Stimulated activated CD8-positive, alpha-beta memory T cell treated with anti-CD3 and anti-CD28 coated beads, Interleukin-4, amount 100 ng/mL, for 1 hour (primary cell): Measurements from ENCODE around the gene MAGIX.

Experiments
- DNase-seq, 2 donors: peaks; one replicate each; pipeline ENCODE4 v3.0.0-alpha.2; 2020; ENCODE audit warnings: low read depth in 2 of 2, low spot score in 1 of 2

MAGIX gene

DNA sequence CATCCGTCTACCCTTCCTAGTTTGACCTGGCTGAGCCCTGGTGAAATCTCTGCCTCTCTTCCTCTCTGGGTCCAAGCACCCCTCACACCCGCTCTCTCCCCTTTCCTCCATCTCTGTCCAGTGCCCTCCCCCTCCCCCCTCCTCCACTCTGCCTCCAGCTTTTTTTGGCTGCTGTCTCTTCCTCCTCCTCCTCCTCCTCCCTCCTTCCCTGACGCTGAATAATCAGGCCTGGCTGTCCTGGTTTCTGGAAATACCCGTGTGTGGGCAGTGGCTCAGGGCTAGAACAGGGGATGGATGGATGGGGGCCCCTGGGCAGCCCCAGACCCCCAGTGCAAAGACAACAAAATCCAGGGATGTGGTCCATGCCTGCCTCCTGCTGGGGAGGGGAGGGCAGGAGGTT is 42.2 kb downstream of the MAGIX start:
- DNase-seq: no peak

DNA sequence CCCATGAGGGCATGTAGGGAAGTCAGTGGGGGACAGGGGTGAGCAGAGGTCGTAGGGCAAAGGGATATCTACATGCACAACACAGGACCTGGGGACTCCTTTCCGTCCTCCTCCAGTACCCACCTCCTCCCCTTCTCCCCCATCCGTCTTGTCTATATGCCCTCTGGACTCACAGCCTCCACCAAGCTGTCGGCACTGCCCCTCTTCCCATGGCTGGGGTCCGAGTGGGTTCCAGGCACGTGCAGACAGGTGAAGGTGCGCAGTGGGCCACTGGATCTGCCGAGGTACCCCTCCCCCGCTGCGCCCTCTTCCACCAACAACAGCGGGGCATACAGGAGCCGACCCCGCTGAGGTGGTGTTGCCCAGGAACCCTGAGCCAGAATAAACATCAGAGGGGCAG is 42.9 kb downstream of the MAGIX start:
- no peak for DNase-seq

DNA sequence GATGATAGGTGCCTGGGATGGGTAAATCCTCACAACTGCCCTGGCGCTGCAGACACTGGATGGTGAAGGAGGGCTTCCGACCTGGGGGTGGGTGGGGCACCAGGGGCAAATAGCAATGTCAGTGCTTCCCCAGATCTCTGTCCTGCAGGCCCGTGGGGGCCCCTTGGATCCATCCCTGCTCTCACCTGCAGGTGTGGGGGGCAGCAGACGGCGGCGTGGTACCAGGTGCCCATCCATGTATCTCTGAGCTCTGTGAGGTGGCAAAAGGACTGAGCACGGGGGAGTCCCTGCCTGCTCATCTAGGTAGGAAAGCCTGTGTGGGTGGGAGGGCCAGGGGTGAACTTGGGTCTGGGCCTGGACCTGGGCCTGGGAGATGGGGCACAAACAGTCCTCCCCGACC is 44.0 kb downstream of the MAGIX start:
- no peak for DNase-seq

DNA sequence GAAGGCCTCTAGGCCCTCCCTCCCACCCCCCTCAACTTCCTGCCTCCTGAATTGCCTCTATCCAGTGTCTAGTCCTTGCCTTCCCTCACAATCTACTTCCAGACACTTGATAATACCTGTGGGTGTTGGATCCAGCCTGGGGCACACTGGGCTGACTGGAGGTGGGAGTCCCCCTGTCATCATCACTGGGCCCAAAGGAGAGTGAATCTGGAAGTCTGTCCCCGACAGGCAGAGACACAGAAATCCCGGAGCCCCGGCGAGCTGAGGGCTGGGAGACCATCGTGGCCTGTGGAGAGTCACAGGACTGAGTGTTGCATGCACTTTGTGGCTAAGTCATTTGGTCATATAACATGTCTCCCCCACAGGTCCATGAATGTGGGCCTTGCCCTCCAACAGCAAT is 45.8 kb downstream of the MAGIX start:
- no peak for DNase-seq

DNA sequence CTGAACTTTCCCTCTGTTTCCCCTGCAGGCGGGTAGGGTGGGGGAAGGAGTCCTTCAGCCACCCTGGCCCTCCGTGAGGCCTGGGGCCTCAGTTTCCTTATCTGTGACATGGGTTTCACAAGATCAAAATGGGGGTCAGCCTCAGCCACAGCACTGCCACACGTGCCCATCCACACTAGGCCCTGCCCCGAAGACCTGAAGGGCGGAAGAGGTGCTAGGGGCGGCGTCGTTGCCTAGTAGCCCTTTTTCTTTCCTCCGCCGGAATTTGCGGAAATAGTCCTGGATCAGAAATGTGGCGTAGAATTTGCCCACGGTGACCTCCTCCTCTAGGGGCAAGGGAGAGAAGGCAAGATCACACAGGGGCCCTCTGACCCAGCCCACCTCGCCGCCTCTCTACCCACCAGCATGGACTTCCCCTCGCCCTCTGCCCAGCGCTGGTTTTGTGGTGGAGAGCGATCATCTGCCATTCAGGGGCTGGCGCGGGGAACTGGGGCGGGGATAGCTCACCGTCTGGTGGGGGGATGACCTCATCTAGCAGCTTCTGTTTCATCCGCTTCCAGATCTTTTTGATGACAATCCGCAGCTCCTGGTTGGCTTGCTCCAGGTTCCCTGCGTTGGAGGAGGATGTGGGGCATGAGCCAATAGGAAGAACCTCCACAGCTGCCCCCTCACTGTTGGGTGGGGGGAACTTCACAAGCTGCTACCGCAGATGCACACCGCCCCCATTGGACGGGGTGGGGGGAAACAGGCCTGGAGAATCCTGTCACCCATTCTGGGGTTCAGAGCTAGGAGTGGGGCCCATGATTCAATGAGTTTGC is 47.1 kb downstream of the MAGIX start:
- no peak for DNase-seq

DNA sequence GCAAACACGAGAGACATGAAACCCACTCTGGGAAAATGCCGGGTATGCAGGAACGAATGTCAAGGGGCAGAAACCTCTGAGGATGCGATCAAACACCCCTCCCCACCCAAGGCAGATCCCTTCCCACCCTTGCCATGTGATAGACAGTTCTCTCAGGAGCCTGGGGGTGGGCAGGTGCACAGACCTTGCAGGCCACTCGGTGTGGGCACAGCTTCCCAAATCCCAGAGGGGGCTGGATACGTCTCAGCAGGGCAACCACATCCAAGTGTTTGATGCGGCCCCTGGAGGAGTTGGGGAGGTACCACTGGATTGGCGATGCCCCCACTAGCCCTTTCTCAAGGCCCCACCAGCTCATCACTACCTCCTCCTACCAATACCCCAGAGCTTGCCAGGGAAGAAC is 47.8 kb downstream of the MAGIX start:
- no peak for DNase-seq

DNA sequence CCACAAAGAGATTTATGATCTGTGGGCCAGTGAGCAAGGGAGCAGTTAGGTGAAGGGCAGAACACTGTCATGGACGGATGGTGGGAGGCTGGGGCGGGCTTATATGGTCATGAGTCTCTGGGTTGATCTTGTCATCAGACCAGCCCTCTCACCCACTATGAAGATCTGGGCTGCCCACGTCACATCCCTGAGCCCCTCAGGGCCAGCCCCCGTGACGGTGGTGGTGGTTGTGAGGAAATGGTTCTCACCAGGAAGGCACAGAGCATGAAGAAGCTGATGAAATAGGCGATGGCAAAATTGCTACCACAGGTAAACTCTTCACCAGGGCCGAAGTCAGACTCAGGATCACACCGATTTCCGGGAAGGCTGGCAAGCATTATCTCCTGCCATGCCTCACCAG is 48.5 kb downstream of the MAGIX start:
- no peak for DNase-seq

DNA sequence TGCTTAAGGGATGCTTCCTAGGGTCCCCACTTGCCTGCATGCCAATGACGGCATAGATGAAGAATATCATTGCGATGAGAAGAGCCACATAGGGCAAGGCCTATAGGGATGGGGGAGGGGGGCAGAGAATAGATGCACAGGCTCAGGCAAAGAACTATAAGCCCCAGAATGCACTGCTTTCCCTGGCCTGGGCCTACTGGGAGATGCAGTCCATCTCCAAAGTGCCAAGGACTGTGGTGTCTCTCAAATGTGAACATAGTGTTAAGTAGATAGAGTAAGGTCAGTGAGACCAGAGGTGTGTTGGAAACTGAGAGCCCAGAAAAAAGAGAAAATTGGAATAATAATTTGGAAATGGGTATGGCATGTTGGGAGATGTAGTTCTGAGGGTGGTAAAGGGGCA is 49.7 kb downstream of the MAGIX start:
- DNase-seq: no peak

DNA sequence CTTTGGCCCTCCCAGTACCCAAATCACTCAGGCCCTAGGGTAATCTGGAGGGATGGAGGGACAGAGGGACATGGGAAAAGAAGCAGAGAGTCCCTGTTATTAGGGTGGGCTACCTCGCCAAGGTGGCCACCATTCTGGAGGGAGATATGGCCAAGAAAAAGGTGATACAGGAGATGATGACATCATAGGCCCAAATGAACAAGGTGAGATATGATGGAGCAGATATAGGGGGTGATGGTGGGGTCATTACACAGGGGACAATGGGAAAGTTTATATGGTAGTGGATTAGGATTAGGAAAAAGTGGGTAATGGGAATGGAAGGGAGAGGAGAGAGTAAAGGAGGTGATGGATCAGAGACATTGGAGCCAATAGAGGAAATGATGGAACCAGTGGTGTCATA is 50.3 kb downstream of the MAGIX start:
- no peak for DNase-seq

DNA sequence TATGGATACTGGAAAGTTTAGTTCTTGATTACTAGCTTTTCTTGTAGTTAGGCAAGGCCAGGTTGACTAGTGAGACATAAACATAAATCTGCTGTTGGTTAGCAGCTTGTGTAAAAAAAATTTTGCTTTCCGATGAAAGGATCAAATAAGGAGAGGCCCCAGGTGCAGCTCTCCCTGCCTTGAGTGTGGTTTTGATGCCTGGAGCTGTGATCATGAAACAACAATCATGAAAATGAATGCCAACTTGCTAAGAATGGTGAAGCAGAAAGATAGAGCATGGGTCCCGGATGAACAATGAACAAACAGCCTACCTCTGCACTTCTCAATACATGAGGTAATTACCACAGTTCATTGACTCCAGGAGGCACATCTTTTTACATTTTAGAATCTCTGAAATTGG is 51.9 kb downstream of the MAGIX start:
- no peak for DNase-seq

DNA sequence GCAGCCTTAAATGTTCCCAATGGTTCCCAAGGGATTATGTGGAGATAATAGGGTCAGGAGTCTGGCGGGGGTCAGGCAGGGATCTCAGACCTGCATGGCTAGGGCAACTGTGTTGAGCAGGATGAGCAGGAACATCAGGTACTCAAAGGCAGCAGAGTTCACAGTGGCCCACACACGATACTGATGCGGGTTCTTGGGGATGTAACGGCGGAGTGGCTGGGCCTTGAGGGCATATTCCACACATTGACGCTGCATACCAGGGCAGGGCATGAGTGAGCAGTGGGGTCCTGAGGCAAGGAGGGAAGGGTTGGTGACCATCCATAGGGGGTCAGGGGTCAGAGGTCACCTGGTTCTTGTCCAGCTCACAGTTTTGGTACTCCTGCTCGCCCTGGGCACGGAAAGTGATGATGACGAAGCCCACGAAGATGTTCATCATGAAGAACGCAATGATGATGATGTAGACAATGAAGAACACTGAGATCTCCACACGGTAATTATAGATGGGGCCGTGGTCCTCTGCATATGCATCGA is 52.5 kb downstream of the MAGIX start:
- no peak for DNase-seq
